Left colon (tissue), 2 donors: ENCODE data around the gene SLC6A19. TPM values are rescaled to one million over a fixed set of nuclear protein-coding genes. Genes with fewer than 3 reads are reported as not detected.

Experiments used
- ATAC-seq: fragments of 200-7000 bp; cut with Tn5 transposase; one replicate; pipeline ENCODE4 v1.9.1; 2020; ENCODE audit warnings: mild to moderate bottlenecking, moderate library complexity
- DNase-seq, 2 donors: peaks; one replicate each; pipeline ENCODE4 v3.0.0-alpha.2; 2020
- intact Hi-C, 2 donors: fragments of 100-400 bp; cut with DNase I in 1 of 2; cut with micrococcal nuclease in 1 of 2; formaldehyde crosslinking; loops; one replicate each; pipeline versions ENCODE4 v1.11.2 to v1.14.0; 2022; cut with DNase I, micrococcal nuclease
- total RNA-seq, 2 donors: library from RNA; stranded (reverse); fragmentation: NEBNext Ultra II Directional; extraction: Animal tissue kit (Norgen Biotek cat#: 25700); gene quantifications; one replicate each; pipeline ENCODE4 v1.2.1, GENCODE V29; 2021
- donor health status: DM: no; HTN: no; CAD: no.
- donor health status: DM: yes; HTN: yes; CAD: no.

Gene SLC6A19
- total RNA-seq, 2 donors from 2014 or later: 5.8 to 72.5 TPM

GRCh38 chr5:1163879-1164278 lies 37.5 kb upstream of the SLC6A19 start:
- DNase-seq (no peak), ATAC-seq (no peak)
- intact Hi-C loops: loop anchor here in 1 of 2 donors (10.0 kb wide), 1 partner anchor 481 kb away; no protein-coding TSS in a partner anchor

DNA sequence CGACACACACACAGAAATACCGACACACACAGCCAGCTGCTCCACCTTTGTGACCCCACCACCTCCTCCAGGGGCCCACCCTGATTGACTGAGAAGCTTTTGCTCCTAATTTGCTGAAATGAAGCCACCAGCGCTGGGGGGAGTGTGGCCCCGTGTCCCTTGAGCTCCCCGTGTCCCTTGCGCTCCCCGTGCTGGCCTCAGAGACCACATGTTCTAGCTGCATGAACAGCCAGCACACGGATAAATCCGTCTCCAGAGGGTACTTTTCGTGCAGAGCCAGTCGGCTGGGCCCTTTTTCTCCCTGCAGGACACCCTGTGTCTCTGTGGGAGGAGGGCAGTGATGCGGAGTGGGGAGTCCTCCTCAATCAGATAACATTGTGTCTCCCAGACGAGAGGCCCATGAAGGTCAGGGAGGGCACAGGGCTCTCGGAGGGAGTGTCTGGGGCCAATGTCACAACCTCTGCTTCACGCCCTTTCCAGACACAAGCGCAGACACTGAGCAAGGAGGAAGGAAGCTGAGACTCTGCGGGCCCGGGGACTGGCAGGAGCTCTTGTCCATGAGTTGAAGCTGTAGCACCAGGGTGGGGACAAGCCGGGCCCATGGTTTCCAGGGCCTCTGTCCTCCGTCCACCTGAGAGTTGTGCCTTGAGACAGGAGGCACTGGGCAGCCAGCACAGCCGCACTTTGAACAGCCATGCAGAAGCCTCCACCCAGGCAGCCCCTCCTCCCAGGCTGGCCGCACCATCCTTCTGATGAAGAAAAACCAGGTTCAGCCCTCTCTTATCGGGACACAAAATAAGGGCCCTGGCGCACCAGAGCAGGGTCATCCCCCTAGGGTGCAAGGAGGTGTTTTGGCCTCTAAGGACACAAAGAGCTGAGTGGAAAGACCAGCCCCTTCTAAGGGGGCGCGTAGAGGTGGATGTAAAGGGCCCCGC lies 36.4 kb upstream of the SLC6A19 start:
- ATAC-seq (no peak), DNase-seq (no peak)
- intact Hi-C loops: loop anchor here in 1 of 2 donors (10.0 kb wide), 1 partner anchor 480 kb away; no protein-coding TSS in a partner anchor

- DNase-seq (no peak), ATAC-seq (no peak)
- intact Hi-C loops: loop anchor here in 1 of 2 donors (10.0 kb wide), 1 partner anchor 479 kb away; no protein-coding TSS in a partner anchor
Observed at GRCh38 chr5:1165864-1166263, 35.5 kb upstream of the SLC6A19 start.

DNA sequence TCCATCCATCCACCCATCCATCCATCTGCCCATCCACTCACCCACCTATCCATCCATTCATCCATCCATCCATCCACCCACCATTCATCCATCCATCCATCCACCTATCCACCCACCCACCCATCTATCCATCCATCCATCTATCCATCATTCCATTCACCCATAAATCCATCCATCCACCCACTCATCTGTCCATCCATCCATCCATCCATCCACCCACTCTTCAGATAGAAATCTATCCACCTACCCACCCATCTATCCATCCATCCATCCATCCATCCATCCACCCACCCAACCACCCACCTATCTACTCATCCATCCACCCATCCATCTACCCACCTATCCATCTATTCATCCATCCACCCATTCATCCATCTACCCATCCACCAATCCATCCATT lies 35.0 kb upstream of the SLC6A19 start:
- no peak for ATAC-seq
- intact Hi-C loops: loop anchor here in 1 of 2 donors (10.0 kb wide), 1 partner anchor 478 kb away; no protein-coding TSS in a partner anchor

DNA sequence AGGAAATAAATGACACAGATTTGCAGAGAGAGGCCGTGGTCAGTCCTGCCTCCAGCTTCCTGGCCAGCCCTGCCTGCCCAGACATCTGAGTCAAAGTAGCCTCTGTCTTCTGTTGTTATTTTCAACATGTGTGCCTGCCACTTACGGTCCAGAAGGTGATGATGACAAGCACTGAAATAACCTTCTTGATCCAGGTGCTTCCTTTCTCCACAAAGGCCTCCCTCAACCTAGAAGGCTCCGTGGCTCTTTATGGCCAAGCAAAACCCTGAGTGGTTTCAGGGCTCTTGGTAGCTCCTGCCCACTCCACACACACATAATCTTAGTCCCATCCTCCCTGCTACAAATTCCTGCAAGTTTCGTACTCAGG lies 34.1 kb upstream of the SLC6A19 start:
- intact Hi-C loops: loop anchor here in 1 of 2 donors (10.0 kb wide), 1 partner anchor 477 kb away; no protein-coding TSS in a partner anchor
- DNase-seq (no peak), ATAC-seq (peak; percentile 4)

More for the DNA sequence above, 35.0 kb upstream of the SLC6A19 start:
- DNase-seq: no peak

DNA sequence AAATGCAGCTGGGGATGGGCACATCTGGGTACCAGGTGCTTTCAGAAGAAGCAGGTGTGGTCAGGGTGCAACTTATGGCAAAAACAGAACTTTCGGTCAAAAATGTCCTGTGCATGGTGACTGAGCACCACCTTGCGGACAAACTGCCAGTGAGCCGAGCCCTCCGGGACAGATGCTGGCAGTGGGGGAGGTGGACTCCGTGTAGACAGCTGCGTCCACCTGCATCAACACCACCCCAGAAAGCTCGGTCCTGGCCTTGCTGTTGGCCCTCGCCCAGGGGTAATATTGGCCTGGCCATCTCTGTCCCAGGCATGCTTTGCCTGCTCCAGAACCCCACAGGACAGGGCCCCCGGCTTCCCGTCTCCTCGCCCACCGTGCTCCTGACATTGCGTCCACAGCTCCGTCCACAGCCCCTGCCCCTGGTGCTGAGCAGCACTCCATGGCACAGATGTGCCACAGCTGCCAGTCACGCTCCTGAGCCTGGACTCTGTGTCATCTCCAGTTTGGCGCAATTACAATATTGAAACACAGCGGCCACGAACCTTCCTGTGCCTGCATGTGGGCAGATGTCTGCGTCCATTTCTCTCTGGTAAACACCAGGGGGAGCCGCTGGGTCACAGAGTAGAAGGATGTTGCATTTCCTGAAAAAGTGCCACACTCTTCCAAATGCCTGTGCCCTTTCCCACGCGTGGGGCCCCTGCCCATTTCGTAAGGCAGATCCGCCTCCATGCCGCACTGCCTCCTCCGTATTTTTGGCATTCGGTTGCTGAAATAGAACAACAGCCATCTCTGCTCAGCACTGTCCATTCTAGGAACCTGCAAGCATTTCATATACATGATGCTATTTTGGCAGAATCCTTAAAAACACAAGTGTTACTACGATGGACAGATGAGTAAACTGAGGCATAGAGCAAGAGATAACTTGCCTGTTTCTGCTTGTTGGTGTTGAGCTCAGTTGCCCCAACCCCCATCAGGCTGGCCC lies 33.4 kb upstream of the SLC6A19 start:
- ATAC-seq (peak; percentile 85), DNase-seq (peak; percentile 62 to 79)
- intact Hi-C loops: loop anchor here in 1 of 2 donors (10.0 kb wide), 1 partner anchor 477 kb away; no protein-coding TSS in a partner anchor

DNA sequence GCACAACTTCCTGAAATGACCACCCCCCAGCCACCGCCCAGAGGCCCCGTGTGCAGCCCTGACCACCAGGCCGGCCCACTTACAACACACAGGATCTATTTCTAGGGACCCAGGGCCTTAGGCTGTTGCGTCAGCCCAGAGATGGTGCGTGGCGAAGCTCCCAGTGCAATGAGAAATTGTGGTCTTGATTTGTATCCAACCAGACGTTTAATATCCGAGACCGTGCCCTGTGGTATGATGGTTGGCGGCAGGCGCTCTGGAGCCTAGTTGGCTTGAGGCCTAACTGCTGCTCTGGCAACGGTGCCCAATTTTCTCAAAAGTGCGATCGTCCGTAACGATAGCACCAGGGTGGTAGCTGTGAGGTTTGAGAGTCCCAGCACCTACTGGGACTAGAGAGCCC lies 32.6 kb upstream of the SLC6A19 start:
- no peak for DNase-seq
- intact Hi-C loops: loop anchor here in 1 of 2 donors (10.0 kb wide), 1 partner anchor 476 kb away; no protein-coding TSS in a partner anchor
- ATAC-seq: no peak

- no peak for ATAC-seq
- peak in 1 of 2 donors; percentile 27 for DNase-seq
- intact Hi-C loops: loop anchor here in 1 of 2 donors (10.0 kb wide), 1 partner anchor 475 kb away; no protein-coding TSS in a partner anchor
Observed at GRCh38 chr5:1169211-1170115, 31.9 kb upstream of the SLC6A19 start.

DNA sequence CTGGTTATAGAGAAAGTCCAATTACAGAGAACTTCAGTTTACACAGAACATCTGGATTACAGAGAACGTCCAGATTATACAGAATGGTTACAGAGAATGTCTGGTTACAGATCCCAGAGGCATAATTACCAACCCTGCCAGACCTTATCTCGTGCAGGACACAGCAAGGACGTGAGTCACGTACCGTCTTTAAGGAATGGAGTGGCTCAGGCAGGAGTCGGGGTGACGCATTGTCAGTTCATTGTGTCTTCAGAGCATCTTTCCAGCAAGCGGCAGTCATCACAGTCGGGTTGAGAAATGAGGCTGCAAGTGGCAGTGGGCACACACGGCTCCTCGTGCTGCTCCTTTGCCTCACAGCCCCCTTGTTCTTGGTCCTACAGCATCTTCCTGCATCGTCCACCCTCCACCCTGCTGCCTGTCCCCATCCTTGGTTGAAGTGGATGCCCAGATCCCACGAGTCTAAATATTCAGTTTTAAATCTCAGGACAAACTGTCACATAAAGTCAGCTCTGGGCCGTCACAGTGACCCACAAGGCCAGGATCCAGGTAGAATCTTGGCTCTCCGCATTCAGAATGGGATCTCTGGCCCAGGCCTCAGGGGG lies 30.0 kb upstream of the SLC6A19 start:
- intact Hi-C loops: no loop called here
- ATAC-seq: no peak
- peak in 1 of 2 donors; percentile 16 for DNase-seq

- ATAC-seq (no peak), DNase-seq (peak in 1 of 2 donors; percentile 19)
- intact Hi-C loops: no loop called here
Observed at GRCh38 chr5:1172007-1172581, 29.3 kb upstream of the SLC6A19 start.

GRCh38 chr5:1172670-1173404 lies 28.6 kb upstream of the SLC6A19 start:
- ATAC-seq (no peak), DNase-seq (peak in 1 of 2 donors; percentile 7)
- intact Hi-C loops: no loop called here

DNA sequence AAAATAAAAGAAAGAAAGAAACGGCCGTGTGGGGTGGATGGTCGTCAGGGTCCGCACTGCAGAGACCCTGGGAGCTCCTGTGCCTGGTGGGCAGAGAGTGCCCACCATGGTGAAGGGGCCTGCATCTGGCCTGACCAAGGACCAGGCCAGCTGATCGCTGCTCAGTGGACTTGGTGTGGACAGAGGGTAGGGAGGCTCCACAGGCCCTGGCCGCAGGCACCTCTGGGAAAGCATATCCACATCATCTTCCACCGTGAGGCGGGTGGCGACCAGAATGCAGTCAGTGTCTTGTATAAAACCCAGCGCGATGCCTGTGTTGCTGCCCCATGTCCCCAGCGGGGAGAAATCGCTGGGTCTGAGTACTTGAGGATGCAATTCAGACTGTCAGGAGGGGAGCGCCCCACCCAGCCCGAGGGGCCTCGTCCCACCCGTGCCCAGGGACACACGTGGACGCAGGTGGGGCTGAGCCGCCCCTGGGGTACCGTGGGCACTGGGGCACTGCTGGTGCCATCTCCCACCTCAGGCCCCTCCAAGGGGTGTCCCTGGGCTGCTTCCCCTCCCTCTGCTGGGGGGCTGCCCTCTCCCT lies 27.8 kb upstream of the SLC6A19 start:
- intact Hi-C loops: no loop called here
- no peak for ATAC-seq

GRCh38 chr5:1174122-1174936 lies 27.1 kb upstream of the SLC6A19 start:
- intact Hi-C loops: no loop called here
- peak; percentile 46 to 75 for DNase-seq
- peak; percentile 82 for ATAC-seq

More for the DNA sequence above, 27.8 kb upstream of the SLC6A19 start:
- DNase-seq: peak in 1 of 2 donors; percentile 23

- intact Hi-C loops: no loop called here
- DNase-seq: peak in 1 of 2 donors; percentile 18
- no peak for ATAC-seq
Observed at GRCh38 chr5:1175015-1175414, 26.4 kb upstream of the SLC6A19 start.

DNA sequence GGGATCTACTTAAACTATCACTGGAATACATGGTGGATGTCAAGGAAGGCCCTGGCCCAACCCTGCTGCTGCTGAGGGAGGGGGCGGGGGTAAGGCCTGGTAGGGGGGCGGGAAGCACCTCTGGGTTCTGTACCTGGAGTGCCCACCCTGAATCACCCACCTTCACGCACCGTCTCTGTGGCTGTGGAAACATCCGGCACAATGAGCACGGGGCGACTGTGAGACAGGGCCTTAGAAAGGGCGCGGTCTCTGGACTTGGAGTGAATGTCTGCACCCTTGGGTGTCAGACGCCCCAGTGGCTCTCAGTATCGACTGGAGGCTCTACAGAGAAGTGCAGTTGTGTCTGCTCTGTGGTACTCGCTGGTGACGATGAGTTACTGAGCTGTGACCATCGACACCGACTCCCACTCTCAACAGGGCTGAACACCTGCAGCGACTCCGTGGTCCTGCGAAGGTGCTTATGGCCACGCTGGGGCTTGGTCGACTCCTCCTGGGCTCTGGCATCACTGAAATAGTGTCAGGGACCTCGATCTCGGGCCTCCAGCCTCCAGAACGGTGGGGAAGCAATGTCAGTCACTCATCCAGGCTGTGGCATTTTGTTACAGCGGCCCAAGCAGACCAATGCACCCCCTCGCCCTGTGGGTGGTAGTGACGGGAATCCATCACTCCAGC lies 25.5 kb upstream of the SLC6A19 start:
- DNase-seq (peak; percentile 2 to 21), ATAC-seq (no peak)
- intact Hi-C loops: no loop called here
